Stimulated activated CD8-positive, alpha-beta memory T cell treated with anti-CD3 and anti-CD28 coated beads, Interleukin-12 subunit alpha, Interleukin-12 subunit beta, amount 100 ng/mL, for 4 hours (primary cell): ENCODE measurements around the gene BAHD1.

Source experiments
- DNase-seq: peaks from one replicate; pipeline ENCODE4 v3.0.0-alpha.2; 2020; ENCODE audit warnings: low read depth

BAHD1 gene

GRCh38 chr15:40424483-40425115, 16.2 kb upstream of the BAHD1 start:
- DNase-seq, result no peak

GRCh38 chr15:40425681-40426080, 15.1 kb upstream of the BAHD1 start:
- no peak for DNase-seq

DNA sequence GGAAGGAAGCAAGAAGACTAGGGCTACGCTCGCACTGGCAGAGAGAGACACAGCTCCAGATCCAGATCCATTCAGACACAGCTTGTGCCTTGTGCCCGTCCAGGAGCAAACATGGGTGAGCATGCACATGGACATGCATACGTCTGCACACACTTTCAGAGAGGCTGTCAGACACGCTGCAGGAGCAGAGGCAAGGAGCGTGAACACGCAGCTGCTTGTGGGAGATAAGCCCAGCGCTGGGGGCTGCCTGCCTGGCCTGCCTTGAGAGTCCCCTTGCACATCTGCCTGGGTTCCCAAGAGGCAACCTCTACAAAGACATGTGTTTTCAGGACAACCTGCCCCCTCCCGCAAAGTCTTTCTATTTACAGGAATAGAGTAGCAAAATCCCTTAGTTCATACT, 13.6 kb upstream of the BAHD1 start:
- DNase-seq, result no peak

GRCh38 chr15:40428185-40428584, 12.6 kb upstream of the BAHD1 start:
- DNase-seq, result no peak

DNA sequence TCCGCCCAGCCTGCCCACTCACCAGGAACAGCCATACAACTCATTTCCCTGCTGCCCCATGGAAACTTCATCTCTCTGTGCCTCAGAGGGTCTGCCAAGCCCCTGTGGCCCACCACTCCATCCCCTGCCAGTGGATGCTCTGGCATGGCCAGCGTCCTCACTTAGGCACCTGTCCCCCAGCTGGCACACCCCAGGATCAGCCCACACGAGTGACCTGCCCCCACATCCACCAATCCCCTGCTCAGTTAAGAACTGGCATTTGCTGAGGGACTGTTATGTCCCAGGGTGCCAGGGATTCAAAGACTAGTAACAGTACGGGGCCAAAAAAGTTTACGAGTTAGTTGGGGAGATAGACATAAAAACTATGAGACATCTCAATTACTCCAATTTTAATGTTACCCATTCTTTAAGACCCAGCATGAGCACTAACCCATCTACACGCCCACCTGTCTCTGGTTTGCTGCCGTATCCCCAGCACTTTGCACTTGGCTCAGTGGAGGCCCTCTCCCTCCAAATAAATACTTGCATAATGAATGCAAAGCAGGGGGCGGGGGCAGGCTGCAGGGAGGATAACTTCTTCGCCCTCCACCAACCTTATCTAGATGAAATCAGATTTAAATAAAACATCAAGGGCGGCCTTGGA, 11.6 kb upstream of the BAHD1 start:
- DNase-seq, result no peak

GRCh38 chr15:40430271-40430805, 10.4 kb upstream of the BAHD1 start:
- DNase-seq, result no peak

- DNase-seq, result no peak
Measured at GRCh38 chr15:40435023-40435709, 5.6 kb upstream of the BAHD1 start.

DNA sequence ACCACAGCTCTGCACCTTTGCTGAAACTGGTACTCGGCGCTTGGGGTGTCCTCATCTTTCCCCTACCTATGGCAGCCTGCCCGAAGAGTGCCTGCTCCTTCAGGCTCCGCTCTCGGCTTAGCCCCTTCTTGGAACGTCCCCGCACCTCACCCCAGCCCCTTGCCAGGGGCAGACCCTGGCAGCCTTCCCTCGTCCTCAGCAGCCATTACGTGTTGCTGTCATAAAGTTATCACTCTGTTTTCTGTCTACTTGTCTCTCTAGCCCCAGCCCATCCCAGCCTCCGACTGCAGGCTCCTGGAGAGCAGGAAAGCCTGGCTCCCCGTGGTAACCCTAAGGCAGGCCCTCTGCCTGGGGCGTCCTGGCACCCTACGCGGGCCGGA, 5.1 kb upstream of the BAHD1 start:
- no peak for DNase-seq

DNA sequence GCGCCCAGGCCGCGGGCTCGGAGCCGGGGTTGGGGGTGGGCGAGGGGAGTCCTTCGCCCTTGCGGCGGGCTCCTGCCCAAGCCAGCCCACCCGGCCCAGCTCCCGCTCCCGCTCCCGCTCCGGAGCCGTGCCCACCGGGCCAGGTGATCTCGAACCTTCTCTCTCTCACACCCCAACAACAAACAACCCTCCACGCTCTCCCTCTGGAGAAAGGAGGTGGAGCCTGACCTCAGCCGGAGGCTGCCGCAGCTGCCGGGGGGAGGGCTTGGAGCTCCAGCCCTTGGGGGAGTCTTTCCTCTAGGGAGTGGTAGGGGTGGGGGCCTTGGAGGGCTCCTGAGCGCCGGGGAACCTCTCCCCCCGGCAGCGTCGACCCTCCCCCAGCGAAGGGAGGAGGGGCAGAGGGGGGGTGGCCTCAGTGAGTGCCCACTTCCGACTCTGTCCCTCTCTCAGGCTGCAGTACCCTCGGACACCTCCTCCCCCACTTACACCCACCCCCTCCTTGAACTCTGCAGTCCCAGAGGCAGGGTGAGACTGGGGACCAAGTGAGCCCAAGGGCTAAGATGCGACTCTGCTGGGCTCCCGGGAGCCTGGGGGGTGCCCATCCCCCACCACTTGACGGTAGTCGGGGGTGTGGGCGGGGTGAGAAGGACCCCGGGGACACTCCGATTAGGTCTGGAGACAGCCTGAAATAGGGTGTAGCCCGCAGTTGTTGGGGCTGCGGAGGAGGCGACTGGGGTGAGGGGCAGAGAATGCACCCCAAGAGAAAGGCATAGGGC, 4.4 kb upstream of the BAHD1 start:
- DNase-seq, result no peak

DNA sequence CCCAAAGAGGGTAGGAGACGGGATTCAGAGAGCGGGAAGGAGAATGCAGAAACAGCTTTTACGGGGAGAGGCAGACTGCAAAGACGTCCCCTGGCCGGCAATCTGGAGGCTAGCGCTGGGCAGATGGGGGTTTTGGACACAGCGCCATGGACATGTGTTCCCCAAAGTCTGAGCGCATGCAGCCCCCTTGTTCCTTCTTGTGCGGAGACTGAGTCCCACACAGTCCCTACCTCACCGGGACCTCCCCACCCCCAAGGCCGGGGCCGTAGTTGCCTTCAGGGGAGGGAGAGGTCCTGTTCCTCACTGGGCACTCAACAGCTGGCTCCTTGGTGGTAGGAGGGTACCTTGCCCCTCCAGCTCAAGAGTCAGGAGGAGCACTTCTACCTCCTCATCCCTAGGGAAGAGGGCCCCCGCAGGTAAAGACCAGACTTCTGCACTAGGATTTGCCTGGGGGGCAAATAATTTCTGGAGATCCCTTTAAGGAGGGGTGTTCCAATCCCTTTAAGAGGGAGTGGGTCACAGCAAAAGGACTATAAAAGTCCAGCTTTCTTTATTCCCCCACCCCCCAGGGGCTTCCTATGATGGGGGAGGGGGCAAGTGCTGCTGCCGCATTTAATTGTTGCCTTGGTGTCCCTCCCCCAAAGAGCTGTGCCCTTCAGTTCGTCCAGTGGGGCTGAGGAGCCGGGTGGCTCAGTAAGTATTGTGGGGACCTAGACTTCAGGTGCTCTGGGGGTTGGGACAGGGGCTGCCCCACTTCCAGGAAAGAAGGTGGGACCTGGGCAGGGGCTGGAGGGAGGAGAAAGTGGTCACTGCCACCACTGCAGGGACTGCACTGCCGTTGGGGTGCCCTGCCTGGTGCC, 3.6 kb upstream of the BAHD1 start:
- no peak for DNase-seq

GRCh38 chr15:40437752-40438687, 2.7 kb upstream of the BAHD1 start:
- DNase-seq, result no peak

- no peak for DNase-seq
Measured at GRCh38 chr15:40438712-40439111, 2.0 kb upstream of the BAHD1 start.

GRCh38 chr15:40439461-40439959, 1.2 kb upstream of the BAHD1 start:
- DNase-seq, result no peak

DNA sequence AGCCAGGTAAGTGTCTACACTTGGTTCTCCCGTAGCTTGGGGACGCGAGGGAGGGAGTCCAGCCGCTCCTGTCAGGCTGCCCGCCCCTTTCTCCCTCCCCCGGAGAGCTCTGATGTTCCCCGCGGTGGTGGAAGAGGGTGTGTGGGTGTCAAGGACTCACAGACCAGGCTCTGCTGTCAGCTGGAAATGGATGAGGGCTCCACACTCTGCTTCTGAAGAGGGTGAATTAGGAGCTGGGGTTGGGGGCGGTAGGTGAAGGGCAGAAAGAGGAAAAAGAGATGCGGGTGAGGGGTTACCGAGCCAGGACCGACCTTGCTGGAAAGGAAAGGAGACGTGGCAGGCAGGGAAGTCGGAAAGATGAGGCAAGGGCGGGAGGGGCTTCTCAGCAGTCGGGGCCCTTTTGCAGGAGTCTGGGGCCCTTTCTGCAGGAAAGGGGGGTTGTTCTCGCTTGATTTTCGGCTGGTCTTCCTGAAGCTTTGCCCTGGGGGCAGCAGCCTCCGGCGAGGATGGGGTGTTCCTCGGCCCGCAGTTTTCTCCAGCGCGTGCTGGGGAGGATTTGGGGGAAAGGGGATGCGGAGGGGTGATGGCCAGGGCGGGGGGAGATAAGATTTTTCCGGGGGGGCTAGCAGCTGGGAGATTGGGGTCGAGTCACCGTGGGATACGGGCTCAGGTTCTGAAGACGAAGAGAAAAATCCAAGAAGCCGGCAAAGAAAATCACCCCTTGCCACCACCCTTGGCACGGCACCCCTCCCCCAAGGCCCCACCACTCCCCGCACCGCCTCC, 602 bp upstream of the BAHD1 start:
- DNase-seq, result no peak

- DNase-seq, result no peak
Measured at GRCh38 chr15:40441565-40442531, 1.1 kb downstream of the BAHD1 start.

DNA sequence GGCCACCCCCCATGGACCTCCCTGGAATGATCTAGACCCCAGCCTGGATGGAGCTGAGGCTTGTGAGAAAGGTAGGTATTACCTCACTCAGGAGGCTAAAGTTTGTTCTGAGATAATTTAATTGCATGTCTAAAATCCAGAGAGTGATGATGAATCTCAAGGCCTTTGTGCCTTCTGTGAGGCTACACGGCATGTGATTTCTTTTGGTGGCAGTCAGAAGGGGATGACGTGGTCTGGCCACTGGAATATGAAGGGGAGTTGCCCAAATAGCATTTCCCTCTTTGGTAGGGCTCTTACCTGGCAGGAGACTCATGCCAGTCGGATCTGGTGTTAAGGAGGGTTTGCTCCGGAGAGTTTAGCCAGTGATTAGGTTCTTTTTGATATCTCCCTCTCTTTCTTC, 2.5 kb downstream of the BAHD1 start:
- DNase-seq, result no peak

- no peak for DNase-seq
Measured at GRCh38 chr15:40443846-40444245, 3.1 kb downstream of the BAHD1 start.

GRCh38 chr15:40444736-40445135, 4.0 kb downstream of the BAHD1 start:
- no peak for DNase-seq
